Measurements from ENCODE around the gene FBXO24. TPM values are rescaled to one million over a fixed set of nuclear protein-coding genes. Genes with fewer than 3 reads are reported as not detected.

Gene FBXO24
- total RNA-seq, 1 experiment from 2014 or later = 0.66 TPM

- intact Hi-C loops (cut with micrococcal nuclease; ENCODE audit: unreplicated experiment) = no loop called here
- peak overlapping the region; percentile 77 for H3K27ac Mint-ChIP-seq (ENCODE audit: unreplicated experiment)
- H3K4me3 Mint-ChIP-seq (ENCODE audit: low read depth, unreplicated experiment) = peak overlapping the region; percentile 53
- no peak for DNase-seq
- H3K4me1 Mint-ChIP-seq (ENCODE audit: low read depth, unreplicated experiment) = peaks cover 20% of the 10 kb centered on the region
- CTCF ChIA-PET = interaction anchor here (0.5 to 1.1 kb wide), 3 partner anchors 9 to 31 kb away, joined by 4 read pairs; partner anchors contain the start of genes FBXO24 and LRCH4
- peaks cover 65% of the 10 kb centered on the region for H3K36me3 Mint-ChIP-seq (ENCODE audit: insufficient read depth, unreplicated experiment)
- H3K27me3 Mint-ChIP-seq (ENCODE audit: unreplicated experiment) = no peaks in the 10 kb centered on the region
- no peaks in the 10 kb centered on the region for H3K9me3 Mint-ChIP-seq (ENCODE audit: low read depth, unreplicated experiment)
- TF ChIP-seq CTCF (IDR thresholded peaks at IDR 0.05; ENCODE audit: unreplicated experiment) = no peak
- BruUV-seq (replicated peaks) = no TSS peak
Measured at GRCh38 chr7:100568176-100568895, 17.8 kb upstream of the FBXO24 start.

- H3K27me3 Mint-ChIP-seq (ENCODE audit: unreplicated experiment) = no peaks in the 10 kb centered on the region
- peak overlapping the region; percentile 77 for H3K27ac Mint-ChIP-seq (ENCODE audit: unreplicated experiment)
- TF ChIP-seq CTCF (IDR thresholded peaks at IDR 0.05; ENCODE audit: unreplicated experiment) = peak; percentile 42
- TSS peak; percentile 12 for BruUV-seq (replicated peaks)
- H3K36me3 Mint-ChIP-seq (ENCODE audit: insufficient read depth, unreplicated experiment) = peaks cover 57% of the 10 kb centered on the region
- CTCF ChIA-PET = interaction anchor here (0.6 to 1.1 kb wide), 4 partner anchors 17 to 370 kb away, joined by 4 to 6 read pairs (median 5); partner anchors contain the start of genes FBXO24 and LRCH4
- peak overlapping the region; percentile 53 for H3K4me3 Mint-ChIP-seq (ENCODE audit: low read depth, unreplicated experiment)
- DNase-seq = peak; percentile 80
- intact Hi-C loops (cut with micrococcal nuclease; ENCODE audit: unreplicated experiment) = no loop called here
- no peaks in the 10 kb centered on the region for H3K9me3 Mint-ChIP-seq (ENCODE audit: low read depth, unreplicated experiment)
- peaks cover 20% of the 10 kb centered on the region for H3K4me1 Mint-ChIP-seq (ENCODE audit: low read depth, unreplicated experiment)
Measured at GRCh38 chr7:100568896-100569844, 17.0 kb upstream of the FBXO24 start.

- Mint-ChIP-seq H3K4me1 (ENCODE audit: low read depth, unreplicated experiment) (peaks cover 20% of the 10 kb centered on the region), H3K27me3 (ENCODE audit: unreplicated experiment) (no peaks in the 10 kb centered on the region), H3K36me3 (ENCODE audit: insufficient read depth, unreplicated experiment) (peaks cover 52% of the 10 kb centered on the region), H3K27ac (ENCODE audit: unreplicated experiment) (no peak overlapping the region), H3K4me3 (ENCODE audit: low read depth, unreplicated experiment) (no peak overlapping the region), H3K9me3 (ENCODE audit: low read depth, unreplicated experiment) (no peaks in the 10 kb centered on the region)
- no TSS peak for BruUV-seq (replicated peaks)
- intact Hi-C loops (cut with micrococcal nuclease; ENCODE audit: unreplicated experiment) = no loop called here
- CTCF ChIA-PET = interaction anchor here (0.6 kb wide), 2 partner anchors 11 to 101 kb away, joined by 3 to 9 read pairs; no protein-coding TSS in a partner anchor
- DNase-seq = no peak
- TF ChIP-seq CTCF (IDR thresholded peaks at IDR 0.05; ENCODE audit: unreplicated experiment) = no peak
Measured at GRCh38 chr7:100570954-100571828, 14.9 kb upstream of the FBXO24 start.

GRCh38 chr7:100571829-100572116 is 14.4 kb upstream of the FBXO24 start:
- H3K27ac Mint-ChIP-seq (ENCODE audit: unreplicated experiment) = peak overlapping the region; percentile 42
- intact Hi-C loops (cut with micrococcal nuclease; ENCODE audit: unreplicated experiment) = no loop called here
- H3K4me1 Mint-ChIP-seq (ENCODE audit: low read depth, unreplicated experiment) = peaks cover 14% of the 10 kb centered on the region
- H3K9me3 Mint-ChIP-seq (ENCODE audit: low read depth, unreplicated experiment) = no peaks in the 10 kb centered on the region
- no peak for TF ChIP-seq CTCF (IDR thresholded peaks at IDR 0.05; ENCODE audit: unreplicated experiment)
- DNase-seq = no peak
- no TSS peak for BruUV-seq (replicated peaks)
- peaks cover 47% of the 10 kb centered on the region for H3K36me3 Mint-ChIP-seq (ENCODE audit: insufficient read depth, unreplicated experiment)
- H3K27me3 Mint-ChIP-seq (ENCODE audit: unreplicated experiment) = no peaks in the 10 kb centered on the region
- H3K4me3 Mint-ChIP-seq (ENCODE audit: low read depth, unreplicated experiment) = no peak overlapping the region
- CTCF ChIA-PET = no interaction called here

Data from Calu3 (cell line).